ENCODE data around the gene PKD1L1. TPM values are rescaled to one million over a fixed set of nuclear protein-coding genes. Genes with fewer than 3 reads are reported as not detected.

PKD1L1 gene
- total RNA-seq, 4 donors from 2014 or later: 0.18 to 0.83 (median 0.44) TPM

GRCh38 chr7:47817917-47818316, 130.3 kb downstream of the PKD1L1 start:
- Histone ChIP-seq H3K27me3 (no peaks in the 10 kb centered on the region), H3K9me3 (no peaks in the 10 kb centered on the region), H3K4me1 (no peaks in the 10 kb centered on the region), H3K27ac (no peak overlapping the region), H3K4me3 (no peak overlapping the region), H3K36me3 (no peaks in the 10 kb centered on the region)
- no peak for DNase-seq
- TF ChIP-seq CTCF (IDR thresholded peaks at IDR 0.05): no peak
- no peak for TF ChIP-seq POLR2A (IDR thresholded peaks at IDR 0.05)

GRCh38 chr7:47816647-47817046, 131.6 kb downstream of the PKD1L1 start:
- Histone ChIP-seq H3K27me3 (no peaks in the 10 kb centered on the region), H3K4me3 (no peak overlapping the region), H3K4me1 (no peaks in the 10 kb centered on the region), H3K9me3 (no peaks in the 10 kb centered on the region), H3K36me3 (no peaks in the 10 kb centered on the region), H3K27ac (no peak overlapping the region)
- DNase-seq: no peak
- TF ChIP-seq POLR2A (IDR thresholded peaks at IDR 0.05) (no peak), CTCF (IDR thresholded peaks at IDR 0.05) (no peak)

GRCh38 chr7:47815867-47816266, 132.4 kb downstream of the PKD1L1 start:
- Histone ChIP-seq H3K4me1 (no peaks in the 10 kb centered on the region), H3K4me3 (no peak overlapping the region), H3K9me3 (no peaks in the 10 kb centered on the region), H3K27ac (no peak overlapping the region), H3K27me3 (no peaks in the 10 kb centered on the region), H3K36me3 (no peaks in the 10 kb centered on the region)
- TF ChIP-seq CTCF (IDR thresholded peaks at IDR 0.05) (no peak), POLR2A (IDR thresholded peaks at IDR 0.05) (no peak)
- DNase-seq: no peak

GRCh38 chr7:47814905-47815613, 133.2 kb downstream of the PKD1L1 start:
- Histone ChIP-seq H3K27ac (no peak overlapping the region), H3K9me3 (no peaks in the 10 kb centered on the region), H3K4me1 (no peaks in the 10 kb centered on the region), H3K27me3 (no peaks in the 10 kb centered on the region), H3K4me3 (no peak overlapping the region), H3K36me3 (no peaks in the 10 kb centered on the region)
- DNase-seq: no peak
- TF ChIP-seq CTCF (IDR thresholded peaks at IDR 0.05): no peak
- no peak for TF ChIP-seq POLR2A (IDR thresholded peaks at IDR 0.05)

- no peak overlapping the region for H3K27ac ChIP-seq
- no peak for DNase-seq
- no peak overlapping the region for H3K4me3 ChIP-seq
- TF ChIP-seq CTCF (IDR thresholded peaks at IDR 0.05) (no peak), POLR2A (IDR thresholded peaks at IDR 0.05) (no peak)
- H3K9me3 ChIP-seq: no peaks in the 10 kb centered on the region
- no peaks in the 10 kb centered on the region for H3K27me3 ChIP-seq
- H3K4me1 ChIP-seq: no peaks in the 10 kb centered on the region
- H3K36me3 ChIP-seq: no peaks in the 10 kb centered on the region
Observed at GRCh38 chr7:47813620-47814260, 134.5 kb downstream of the PKD1L1 start.
